Astrocyte of the cerebellum (primary cell): Measurements from ENCODE around the gene POU6F2.

ENCODE experiments used
- DNase-seq: peaks from one replicate; pipeline ENCODE4 v3.0.0-alpha.2; 2011; ENCODE audit warnings: low read depth
- H3K4me3 ChIP-seq: 2 replicates; pipeline ENCODE4 v1.5.1; 2011; ENCODE audit warnings: mild to moderate bottlenecking, low read depth, low read length, moderate library complexity
- CTCF ChIP-seq: IDR thresholded peaks from 2 replicates; pipeline ENCODE4 v1.5.1; 2012; ENCODE audit warnings: low read length, low read depth, moderate library complexity, mild to moderate bottlenecking; ENCODE audit errors: missing control alignments
- in situ Hi-C: cut with HindIII; loops from 2 replicates; pipeline ENCODE4 v1.10.0; 2017; ENCODE audit warnings: low sequenced_read_pairs

POU6F2 gene

GRCh38 chr7:38977685-38978084, at the start of gene POU6F2:
POU6F2 (plus strand) TSS chr7:38977909; CDS start chr7:38977954, 45 bp downstream.
- TF ChIP-seq CTCF, result no peak
- in situ Hi-C loops, result no loop called here
- no peak within 1 kb of the TSS for H3K4me3 ChIP-seq
- DNase-seq, result no peak

- in situ Hi-C loops, result loop anchor here (25.0 kb wide), 1 partner anchor 534 kb away; no protein-coding TSS in a partner anchor
- TF ChIP-seq CTCF, result no peak
- DNase-seq, result no peak
- H3K4me3 ChIP-seq, result no peak overlapping the region
Observed at GRCh38 chr7:38928506-38928905, 49.2 kb upstream of the POU6F2 start.

- H3K4me3 ChIP-seq, result no peak overlapping the region
- in situ Hi-C loops, result loop anchor here (25.0 kb wide), 1 partner anchor 533 kb away; no protein-coding TSS in a partner anchor
- DNase-seq, result no peak
- no peak for TF ChIP-seq CTCF
Observed at GRCh38 chr7:38929460-38930171, 48.1 kb upstream of the POU6F2 start.

- no peak overlapping the region for H3K4me3 ChIP-seq
- in situ Hi-C loops, result loop anchor here (25.0 kb wide), 1 partner anchor 530 kb away; no protein-coding TSS in a partner anchor
- DNase-seq, result peak; percentile 29
- TF ChIP-seq CTCF, result peak; percentile 98
Observed at GRCh38 chr7:38932509-38933168, 45.1 kb upstream of the POU6F2 start.

GRCh38 chr7:38934051-38934450, 43.7 kb upstream of the POU6F2 start:
- TF ChIP-seq CTCF, result no peak
- no peak for DNase-seq
- in situ Hi-C loops, result loop anchor here (25.0 kb wide), 1 partner anchor 528 kb away; no protein-coding TSS in a partner anchor
- no peak overlapping the region for H3K4me3 ChIP-seq

- H3K4me3 ChIP-seq, result no peak overlapping the region
- in situ Hi-C loops, result loop anchor here (25.0 kb wide), 1 partner anchor 528 kb away; no protein-coding TSS in a partner anchor
- no peak for TF ChIP-seq CTCF
- DNase-seq, result no peak
Observed at GRCh38 chr7:38934536-38934935, 43.2 kb upstream of the POU6F2 start.
